OCI-LY3 (cell line): ENCODE measurements around the gene SPTSSB.

Experiments
- H2AFZ ChIP-seq: fragments of 200-600, 300-600 bp; shearing (Covaris generic); 2 replicates; pipeline ENCODE4 v1.6.0; 2014; ENCODE audit warnings: antibody characterized with exemption, low read depth, low read length
- H3K27ac ChIP-seq: fragments of 200-600, 300-600 bp; sonication (generic); 2 replicates; pipeline ENCODE4 v1.5.1; 2014; ENCODE audit warnings: mild to moderate bottlenecking, low read length, moderate library complexity, mixed read lengths
- H3K27me3 ChIP-seq: fragments of 200-600, 300-600 bp; sonication (generic); 2 replicates; pipeline ENCODE4 v1.6.1; 2014; ENCODE audit warnings: low read depth, low read length, mixed read lengths
- H3K36me3 ChIP-seq: fragments of 200-600, 300-600 bp; sonication (generic); replicated peaks from 2 replicates; pipeline ENCODE3; 2014; ENCODE audit warnings: low read depth, low read length, mixed read lengths
- H3K4me1 ChIP-seq: fragments of 300-600, 200-600 bp; sonication (generic); 2 replicates; pipeline ENCODE4 v1.6.1; 2014; ENCODE audit warnings: low read length, mixed read lengths
- H3K4me2 ChIP-seq: fragments of 200-600, 300-600 bp; sonication (generic); 2 replicates; pipeline ENCODE4 v1.6.1; 2014; ENCODE audit warnings: low read length, mixed read lengths
- H3K4me3 ChIP-seq: fragments of 300-600, 200-600 bp; sonication (generic); 2 replicates; pipeline ENCODE4 v1.5.1; 2014; ENCODE audit warnings: antibody characterized with exemption, mild to moderate bottlenecking, low read length, moderate library complexity
- H3K79me2 ChIP-seq: fragments of 300-600, 200-600 bp; shearing (Covaris generic); 2 replicates; pipeline ENCODE4 v1.6.1; 2014; ENCODE audit warnings: mild to moderate bottlenecking, low read length, mixed read lengths
- H3K9ac ChIP-seq: fragments of 300-600, 200-600 bp; shearing (Covaris generic); 2 replicates; pipeline ENCODE4 v1.6.0; 2014; ENCODE audit warnings: mild to moderate bottlenecking, low read length, moderate library complexity
- H3K9me3 ChIP-seq: fragments of 200-600, 300-600 bp; shearing (Covaris generic); 2 replicates; pipeline ENCODE4 v1.6.1; 2014; ENCODE audit warnings: low read length, mixed read lengths; ENCODE audit not compliant: insufficient read depth
- H4K20me1 ChIP-seq: fragments of 200-600, 300-600 bp; sonication (generic); 2 replicates; pipeline ENCODE4 v1.6.1; 2016; ENCODE audit warnings: low read length, mixed read lengths; ENCODE audit not compliant: insufficient read depth
- EZH2phosphoT487 ChIP-seq: fragments of 200-600 bp; shearing (Covaris generic); IDR thresholded peaks from 2 replicates; pipeline ENCODE4 v1.6.1; 2018; ENCODE audit warnings: antibody characterized with exemption, mixed run types, low read depth
- TF ChIP-seq, protein P1 (sequence below): fragments of 200-600, 300-600 bp; sonication (generic); IDR thresholded peaks from 2 replicates; pipeline ENCODE4 v1.5.1; 2014; ENCODE audit warnings: antibody characterized with exemption, low read length, low read depth

The SPTSSB gene

DNA sequence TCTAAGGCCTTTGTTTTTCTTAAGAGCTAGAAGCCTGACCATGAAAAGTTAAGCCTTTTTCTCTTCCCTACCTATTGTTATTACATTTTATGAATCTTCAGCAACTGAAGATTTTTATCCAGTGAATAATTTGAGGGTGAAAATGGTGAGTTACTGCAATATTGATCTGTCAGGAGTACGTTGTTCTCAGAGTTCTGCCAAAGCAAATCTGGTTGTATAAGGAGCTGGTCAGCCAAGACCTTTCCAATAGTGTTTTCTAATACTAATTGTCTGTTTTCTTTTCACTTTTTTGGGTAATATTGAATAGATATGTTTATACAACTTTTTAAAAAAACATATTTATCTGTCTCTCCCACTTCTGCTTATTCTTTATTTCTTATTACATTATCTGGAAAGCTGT is 15.0 kb downstream of the SPTSSB start:
- no peak overlapping the region for H3K4me2 ChIP-seq
- no peak for TF ChIP-seq EZH2phosphoT487
- TF ChIP-seq, protein P1, sequence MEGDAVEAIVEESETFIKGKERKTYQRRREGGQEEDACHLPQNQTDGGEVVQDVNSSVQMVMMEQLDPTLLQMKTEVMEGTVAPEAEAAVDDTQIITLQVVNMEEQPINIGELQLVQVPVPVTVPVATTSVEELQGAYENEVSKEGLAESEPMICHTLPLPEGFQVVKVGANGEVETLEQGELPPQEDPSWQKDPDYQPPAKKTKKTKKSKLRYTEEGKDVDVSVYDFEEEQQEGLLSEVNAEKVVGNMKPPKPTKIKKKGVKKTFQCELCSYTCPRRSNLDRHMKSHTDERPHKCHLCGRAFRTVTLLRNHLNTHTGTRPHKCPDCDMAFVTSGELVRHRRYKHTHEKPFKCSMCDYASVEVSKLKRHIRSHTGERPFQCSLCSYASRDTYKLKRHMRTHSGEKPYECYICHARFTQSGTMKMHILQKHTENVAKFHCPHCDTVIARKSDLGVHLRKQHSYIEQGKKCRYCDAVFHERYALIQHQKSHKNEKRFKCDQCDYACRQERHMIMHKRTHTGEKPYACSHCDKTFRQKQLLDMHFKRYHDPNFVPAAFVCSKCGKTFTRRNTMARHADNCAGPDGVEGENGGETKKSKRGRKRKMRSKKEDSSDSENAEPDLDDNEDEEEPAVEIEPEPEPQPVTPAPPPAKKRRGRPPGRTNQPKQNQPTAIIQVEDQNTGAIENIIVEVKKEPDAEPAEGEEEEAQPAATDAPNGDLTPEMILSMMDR = no peak
- no peak overlapping the region for H3K9ac ChIP-seq
- H3K4me1 ChIP-seq = no peaks in the 10 kb centered on the region
- no peak overlapping the region for H3K27ac ChIP-seq
- H3K27me3 ChIP-seq = no peaks in the 10 kb centered on the region
- H3K36me3 ChIP-seq = no peaks in the 10 kb centered on the region
- H2AFZ ChIP-seq = no peak overlapping the region
- no peaks in the 10 kb centered on the region for H3K9me3 ChIP-seq
- H3K4me3 ChIP-seq = no peak overlapping the region
- no peaks in the 10 kb centered on the region for H4K20me1 ChIP-seq
- no peaks in the 10 kb centered on the region for H3K79me2 ChIP-seq

GRCh38 chr3:161355508-161355907 is 15.8 kb downstream of the SPTSSB start:
- Histone ChIP-seq H3K9me3 (no peaks in the 10 kb centered on the region), H3K9ac (no peak overlapping the region), H3K36me3 (no peaks in the 10 kb centered on the region), H3K27ac (no peak overlapping the region), H3K4me2 (no peak overlapping the region), H4K20me1 (no peaks in the 10 kb centered on the region), H3K27me3 (no peaks in the 10 kb centered on the region), H3K79me2 (no peaks in the 10 kb centered on the region), H3K4me1 (no peaks in the 10 kb centered on the region), H2AFZ (no peak overlapping the region), H3K4me3 (no peak overlapping the region)
- TF ChIP-seq, protein P1 = no peak
- TF ChIP-seq EZH2phosphoT487 = no peak

DNA sequence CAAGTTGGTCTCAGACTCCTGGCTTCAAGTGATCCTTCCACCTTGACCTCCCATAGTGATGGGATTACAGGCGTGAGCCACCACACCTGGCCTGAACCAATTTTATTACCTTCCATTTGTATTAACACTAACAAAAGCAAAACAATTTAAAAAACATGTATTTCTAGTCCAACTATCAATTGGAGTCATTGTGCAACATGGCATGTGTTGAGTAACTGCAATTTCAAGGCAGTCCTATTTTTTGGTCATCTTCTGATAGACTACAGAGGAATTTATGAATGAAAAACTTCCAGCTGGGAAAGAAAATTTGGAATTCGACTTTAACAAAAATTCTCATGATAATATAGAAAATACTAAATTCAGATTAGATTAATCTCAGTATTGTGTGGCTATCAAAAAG is 16.8 kb downstream of the SPTSSB start:
- Histone ChIP-seq H3K27me3 (no peaks in the 10 kb centered on the region), H3K9ac (no peak overlapping the region), H3K27ac (no peak overlapping the region), H2AFZ (no peak overlapping the region), H4K20me1 (no peaks in the 10 kb centered on the region), H3K36me3 (no peaks in the 10 kb centered on the region), H3K79me2 (no peaks in the 10 kb centered on the region), H3K9me3 (no peaks in the 10 kb centered on the region), H3K4me1 (no peaks in the 10 kb centered on the region), H3K4me2 (no peak overlapping the region), H3K4me3 (no peak overlapping the region)
- TF ChIP-seq, protein P1 = no peak
- no peak for TF ChIP-seq EZH2phosphoT487

DNA sequence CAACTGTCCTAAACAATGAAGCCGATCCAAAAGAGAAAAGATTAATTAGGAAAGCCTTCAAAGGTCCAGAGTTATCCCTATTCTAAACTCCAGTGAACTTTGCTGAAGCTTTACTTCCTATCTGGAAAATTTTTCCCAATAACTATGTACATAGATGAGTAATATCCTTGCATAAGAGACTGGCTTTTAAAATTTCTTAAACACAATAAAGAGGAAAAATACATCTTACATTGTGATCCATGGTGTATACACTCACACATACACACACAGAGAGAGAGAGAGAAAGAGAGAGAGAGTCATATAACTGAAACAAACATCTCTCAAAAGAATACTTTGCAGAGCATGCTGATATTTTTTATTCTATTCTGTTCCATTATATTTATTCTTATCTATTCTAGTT is 20.0 kb downstream of the SPTSSB start:
- Histone ChIP-seq H3K4me2 (no peak overlapping the region), H3K9me3 (no peaks in the 10 kb centered on the region), H3K4me1 (no peaks in the 10 kb centered on the region), H3K4me3 (no peak overlapping the region), H3K79me2 (no peaks in the 10 kb centered on the region), H3K27ac (no peak overlapping the region), H2AFZ (no peak overlapping the region), H3K27me3 (no peaks in the 10 kb centered on the region), H3K36me3 (no peaks in the 10 kb centered on the region), H3K9ac (no peak overlapping the region), H4K20me1 (no peaks in the 10 kb centered on the region)
- TF ChIP-seq, protein P1 = no peak
- no peak for TF ChIP-seq EZH2phosphoT487
